WTC11 (cell line): Measurements from ENCODE around the gene ACER1.

Experiments used
- ARID4B ChIP-seq: sonication (generic); formaldehyde crosslinking; IDR thresholded peaks from 2 replicates; pipeline ENCODE4 v1.8.0; 2023; ENCODE audit warnings: missing genetic modification reagents, mild to moderate bottlenecking, borderline replicate concordance
- CTCF ChIP-seq: fragments of 200-600 bp; IDR thresholded peaks from 2 replicates; pipeline ENCODE4 v1.8.0; 2022; ENCODE audit warnings: antibody characterized with exemption
- E2F5 ChIP-seq: sonication (generic); formaldehyde crosslinking; IDR thresholded peaks from 2 replicates; pipeline ENCODE4 v1.8.1; 2022; ENCODE audit warnings: mild to moderate bottlenecking, moderate library complexity, missing genetic modification reagents
- ELF4 ChIP-seq: sonication (generic); formaldehyde crosslinking; IDR thresholded peaks from 2 replicates; pipeline ENCODE4 v1.8.1; 2022; ENCODE audit warnings: low read depth, mild to moderate bottlenecking, moderate library complexity, missing genetic modification reagents
- EMX1 ChIP-seq: fragments of 250-450 bp; sonication (Bioruptor Pico); IDR thresholded peaks from 2 replicates; pipeline ENCODE4 v1.8.0; 2021; ENCODE audit warnings: mild to moderate bottlenecking
- JUN ChIP-seq: sonication (generic); formaldehyde crosslinking; IDR thresholded peaks from 2 replicates; pipeline ENCODE4 v1.8.0; 2023; ENCODE audit warnings: mild to moderate bottlenecking, missing genetic modification reagents
- PRDM15 ChIP-seq: sonication (generic); formaldehyde crosslinking; IDR thresholded peaks from 2 replicates; pipeline ENCODE4 v1.8.0; 2022; ENCODE audit warnings: missing genetic modification reagents
- PREB ChIP-seq: sonication (generic); formaldehyde crosslinking; IDR thresholded peaks from 2 replicates; pipeline ENCODE4 v1.8.1; 2022; ENCODE audit warnings: mild to moderate bottlenecking, missing genetic modification reagents, moderate library complexity, borderline replicate concordance
- ZNF138 ChIP-seq: sonication (generic); formaldehyde crosslinking; conservative IDR thresholded peaks from 2 replicates; pipeline ENCODE4 v1.8.1; 2022; ENCODE audit warnings: mild to moderate bottlenecking, moderate library complexity, missing genetic modification reagents
- ZNF317 ChIP-seq: sonication (generic); formaldehyde crosslinking; IDR thresholded peaks from 2 replicates; pipeline ENCODE4 v1.8.1; 2023; ENCODE audit warnings: low read depth, mild to moderate bottlenecking, moderate library complexity, missing genetic modification reagents, borderline replicate concordance
- TF ChIP-seq, protein P1 (sequence below): sonication (generic); formaldehyde crosslinking; IDR thresholded peaks from 2 replicates; pipeline ENCODE4 v1.8.1; 2022; ENCODE audit warnings: low read depth, mild to moderate bottlenecking, moderate library complexity, missing genetic modification reagents, borderline replicate concordance
- TF ChIP-seq, protein P2 (sequence below): sonication (generic); formaldehyde crosslinking; IDR thresholded peaks from 2 replicates; pipeline ENCODE4 v1.8.0; 2022; ENCODE audit warnings: mild to moderate bottlenecking, missing genetic modification reagents
- TF ChIP-seq, protein P3 (sequence below): sonication (generic); formaldehyde crosslinking; IDR thresholded peaks from 2 replicates; pipeline ENCODE4 v1.8.1; 2023; ENCODE audit warnings: mild to moderate bottlenecking, missing genetic modification reagents

GRCh38 chr19:6362351-6362801 is 29.0 kb upstream of the ACER1 start:
- TF ChIP-seq E2F5, result no peak
- no peak for TF ChIP-seq PREB (CRISPR knock-in tag)
- TF ChIP-seq ZNF138 (CRISPR knock-in tag), result no peak
- no peak for TF ChIP-seq CTCF
- TF ChIP-seq, protein P1, sequence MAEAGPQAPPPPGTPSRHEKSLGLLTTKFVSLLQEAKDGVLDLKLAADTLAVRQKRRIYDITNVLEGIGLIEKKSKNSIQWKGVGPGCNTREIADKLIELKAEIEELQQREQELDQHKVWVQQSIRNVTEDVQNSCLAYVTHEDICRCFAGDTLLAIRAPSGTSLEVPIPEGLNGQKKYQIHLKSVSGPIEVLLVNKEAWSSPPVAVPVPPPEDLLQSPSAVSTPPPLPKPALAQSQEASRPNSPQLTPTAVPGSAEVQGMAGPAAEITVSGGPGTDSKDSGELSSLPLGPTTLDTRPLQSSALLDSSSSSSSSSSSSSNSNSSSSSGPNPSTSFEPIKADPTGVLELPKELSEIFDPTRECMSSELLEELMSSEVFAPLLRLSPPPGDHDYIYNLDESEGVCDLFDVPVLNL (CRISPR knock-in tag), result no peak
- TF ChIP-seq ELF4 (CRISPR knock-in tag), result no peak
- TF ChIP-seq ZNF317 (CRISPR knock-in tag), result no peak
- TF ChIP-seq, protein P2, sequence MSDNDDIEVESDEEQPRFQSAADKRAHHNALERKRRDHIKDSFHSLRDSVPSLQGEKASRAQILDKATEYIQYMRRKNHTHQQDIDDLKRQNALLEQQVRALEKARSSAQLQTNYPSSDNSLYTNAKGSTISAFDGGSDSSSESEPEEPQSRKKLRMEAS (CRISPR knock-in tag), result no peak
- TF ChIP-seq PRDM15 (CRISPR knock-in tag), result no peak
- TF ChIP-seq ARID4B (CRISPR knock-in tag), result no peak
- no peak for TF ChIP-seq EMX1 (CRISPR knock-in tag)
- no peak for TF ChIP-seq JUN (CRISPR knock-in tag)
- TF ChIP-seq, protein P3, sequence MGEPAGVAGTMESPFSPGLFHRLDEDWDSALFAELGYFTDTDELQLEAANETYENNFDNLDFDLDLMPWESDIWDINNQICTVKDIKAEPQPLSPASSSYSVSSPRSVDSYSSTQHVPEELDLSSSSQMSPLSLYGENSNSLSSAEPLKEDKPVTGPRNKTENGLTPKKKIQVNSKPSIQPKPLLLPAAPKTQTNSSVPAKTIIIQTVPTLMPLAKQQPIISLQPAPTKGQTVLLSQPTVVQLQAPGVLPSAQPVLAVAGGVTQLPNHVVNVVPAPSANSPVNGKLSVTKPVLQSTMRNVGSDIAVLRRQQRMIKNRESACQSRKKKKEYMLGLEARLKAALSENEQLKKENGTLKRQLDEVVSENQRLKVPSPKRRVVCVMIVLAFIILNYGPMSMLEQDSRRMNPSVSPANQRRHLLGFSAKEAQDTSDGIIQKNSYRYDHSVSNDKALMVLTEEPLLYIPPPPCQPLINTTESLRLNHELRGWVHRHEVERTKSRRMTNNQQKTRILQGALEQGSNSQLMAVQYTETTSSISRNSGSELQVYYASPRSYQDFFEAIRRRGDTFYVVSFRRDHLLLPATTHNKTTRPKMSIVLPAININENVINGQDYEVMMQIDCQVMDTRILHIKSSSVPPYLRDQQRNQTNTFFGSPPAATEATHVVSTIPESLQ (CRISPR knock-in tag), result no peak
